OCI-LY1 (cell line): Measurements from ENCODE around the gene INHA.

ENCODE experiments used
- H2AFZ ChIP-seq: fragments of 200-600 bp; sonication (generic), shearing (Covaris generic); 2 replicates; pipeline ENCODE4 v1.6.0; 2014; ENCODE audit warnings: antibody characterized with exemption, mild to moderate bottlenecking, low read length
- H3F3A ChIP-seq: fragments of 200-600 bp; sonication (generic), shearing (Covaris generic); 2 replicates; pipeline ENCODE4 v1.6.0; 2014; ENCODE audit warnings: mild to moderate bottlenecking, antibody characterized with exemption, low read length, moderate library complexity; ENCODE audit not compliant: insufficient read depth
- H3K27ac ChIP-seq: fragments of 200-600 bp; sonication (generic); 2 replicates; pipeline ENCODE4 v1.5.1; 2014; ENCODE audit warnings: low read length, mixed run types, mild to moderate bottlenecking, low read depth; ENCODE audit not compliant: poor library complexity, severe bottlenecking
- H3K27me3 ChIP-seq: fragments of 200-600 bp; sonication (generic); 2 replicates; pipeline ENCODE4 v1.6.0; 2014; ENCODE audit warnings: antibody characterized with exemption, mild to moderate bottlenecking, low read length, moderate library complexity; ENCODE audit not compliant: insufficient read depth
- H3K36me3 ChIP-seq: fragments of 200-600 bp; sonication (generic); 2 replicates; pipeline ENCODE4 v1.6.1; 2014; ENCODE audit warnings: mild to moderate bottlenecking, antibody characterized with exemption, low read length, moderate library complexity, mixed read lengths; ENCODE audit not compliant: insufficient read depth
- H3K4me1 ChIP-seq: fragments of 200-600 bp; sonication (generic); 2 replicates; pipeline ENCODE4 v1.5.1; 2014; ENCODE audit warnings: mild to moderate bottlenecking, low read length, moderate library complexity; ENCODE audit not compliant: insufficient read depth, severe bottlenecking
- H3K4me2 ChIP-seq: fragments of 200-600 bp; sonication (generic), shearing (Covaris generic); 2 replicates; pipeline ENCODE4 v1.6.1; 2014; ENCODE audit warnings: low read length
- H3K4me3 ChIP-seq: fragments of 200-600 bp; sonication (generic); 2 replicates; pipeline ENCODE4 v1.5.1; 2014; ENCODE audit warnings: low read length, low read depth, mild to moderate bottlenecking, mixed read lengths; ENCODE audit not compliant: poor library complexity, severe bottlenecking
- H3K79me2 ChIP-seq: fragments of 200-600 bp; shearing (Covaris generic); 2 replicates; pipeline ENCODE4 v1.6.1; 2016; ENCODE audit warnings: mixed run types, low read length, mixed read lengths; ENCODE audit not compliant: insufficient read depth
- H3K9ac ChIP-seq: fragments of 200-600 bp; sonication (generic), shearing (Covaris generic); 2 replicates; pipeline ENCODE4 v1.6.1; 2014; ENCODE audit warnings: mild to moderate bottlenecking, low read length, mixed read lengths
- H3K9me2 ChIP-seq: fragments of 200-600 bp; sonication (generic), shearing (Covaris generic); 2 replicates; pipeline ENCODE4 v1.6.1; 2014; ENCODE audit warnings: low read depth, mild to moderate bottlenecking, low read length, mixed read lengths
- H3K9me3 ChIP-seq: fragments of 200-600 bp; shearing (Covaris generic); 2 replicates; pipeline ENCODE4 v1.6.1; 2014; ENCODE audit warnings: low read length, mixed read lengths
- H4K20me1 ChIP-seq: fragments of 200-600 bp; sonication (generic), shearing (Covaris generic); 2 replicates; pipeline ENCODE4 v1.6.0; 2016; ENCODE audit warnings: mild to moderate bottlenecking, low read length; ENCODE audit not compliant: insufficient read depth
- CTCF ChIP-seq: fragments of 200-600 bp; sonication (generic), shearing (Covaris generic); IDR thresholded peaks from 2 replicates; pipeline ENCODE4 v1.5.1; 2017; ENCODE audit warnings: mild to moderate bottlenecking, antibody characterized with exemption, low read length, moderate library complexity, mixed read lengths
- EZH2 ChIP-seq: fragments of 200-600 bp; sonication (generic), shearing (Covaris generic); IDR thresholded peaks from 2 replicates; pipeline ENCODE4 v1.8.0; 2017; ENCODE audit warnings: borderline replicate concordance, mixed run types, mild to moderate bottlenecking, antibody characterized with exemption, low read length, moderate library complexity, mixed read lengths

INHA gene

GRCh38 chr2:219613461-219614070 is 41.5 kb downstream of the INHA start:
- no peaks in the 10 kb centered on the region for H3K79me2 ChIP-seq
- H3K9me3 ChIP-seq: no peaks in the 10 kb centered on the region
- no peak overlapping the region for H3K27ac ChIP-seq
- TF ChIP-seq CTCF (no peak), EZH2 (no peak)
- H3K4me2 ChIP-seq: no peak overlapping the region
- no peaks in the 10 kb centered on the region for H3K27me3 ChIP-seq
- no peak overlapping the region for H3K4me3 ChIP-seq
- no peaks in the 10 kb centered on the region for H4K20me1 ChIP-seq
- no peaks in the 10 kb centered on the region for H3F3A ChIP-seq
- no peaks in the 10 kb centered on the region for H3K9me2 ChIP-seq
- no peak overlapping the region for H3K9ac ChIP-seq
- H2AFZ ChIP-seq: no peak overlapping the region
- peaks cover 29% of the 10 kb centered on the region for H3K36me3 ChIP-seq
- H3K4me1 ChIP-seq: peaks cover 7% of the 10 kb centered on the region

- H3K4me3 ChIP-seq: no peak overlapping the region
- TF ChIP-seq EZH2: no peak
- TF ChIP-seq CTCF: no peak
- H3K4me1 ChIP-seq: peaks cover 7% of the 10 kb centered on the region
- H3F3A ChIP-seq: no peaks in the 10 kb centered on the region
- H3K9ac ChIP-seq: no peak overlapping the region
- H3K36me3 ChIP-seq: peaks cover 29% of the 10 kb centered on the region
- H2AFZ ChIP-seq: no peak overlapping the region
- H3K9me2 ChIP-seq: no peaks in the 10 kb centered on the region
- no peak overlapping the region for H3K4me2 ChIP-seq
- no peaks in the 10 kb centered on the region for H4K20me1 ChIP-seq
- no peaks in the 10 kb centered on the region for H3K9me3 ChIP-seq
- no peak overlapping the region for H3K27ac ChIP-seq
- H3K79me2 ChIP-seq: no peaks in the 10 kb centered on the region
- H3K27me3 ChIP-seq: no peaks in the 10 kb centered on the region
Measured at GRCh38 chr2:219614076-219614860, 42.2 kb downstream of the INHA start.

- Histone ChIP-seq H3K9ac (no peak overlapping the region), H3K4me3 (no peak overlapping the region), H2AFZ (no peak overlapping the region), H3K27ac (no peak overlapping the region), H3K4me2 (no peak overlapping the region), H3F3A (no peaks in the 10 kb centered on the region), H3K27me3 (no peaks in the 10 kb centered on the region), H3K79me2 (no peaks in the 10 kb centered on the region), H3K9me2 (no peaks in the 10 kb centered on the region), H3K9me3 (no peaks in the 10 kb centered on the region), H4K20me1 (no peaks in the 10 kb centered on the region), H3K36me3 (peaks cover 29% of the 10 kb centered on the region), H3K4me1 (peaks cover 7% of the 10 kb centered on the region)
- no peak for TF ChIP-seq CTCF
- TF ChIP-seq EZH2: no peak
Measured at GRCh38 chr2:219615036-219615435, 42.9 kb downstream of the INHA start.
